Placental epithelial cell (primary cell): ENCODE measurements around the gene SLC16A2. TPM values are rescaled to one million over a fixed set of nuclear protein-coding genes. Genes with fewer than 3 reads are reported as not detected.

ENCODE experiments used
- small RNA-seq: library from RNA; depleted of rRNA; stranded (forward); fragments of <200 nt; gene quantifications from one replicate; pipeline ENCODE3, GENCODE V24; 2012
- total RNA-seq: library from RNA; depleted of rRNA; stranded (reverse); fragments of >200 nt; gene quantifications from 2 replicates; pipeline ENCODE4 v1.2.3, GENCODE V29; 2012

Gene SLC16A2
- total RNA-seq, result 5.5 and 6.1 TPM in 2 replicates

GRCh38 chrX:74421036-74421739, at the start of gene SLC16A2:
SLC16A2 (plus strand) TSS chrX:74421493; CDS start chrX:74421638, 145 bp downstream.

Small RNA genes within 50 kb of the gene (small RNA-seq; reads per million reads assigned to genes)
- gene RN7SL790P, result not detected

Other genes with a start within 250 kb of the SLC16A2 start
- gene ZCCHC13, start 117.3 kb upstream of the SLC16A2 start, total RNA-seq, result not detected in 2 replicates
- gene RLIM, start 193.1 kb downstream of the SLC16A2 start, total RNA-seq, result 36.9 and 55.1 TPM in 2 replicates